DMS53 treated with DMSO at 0.1 percent for 48 hours (cell line): ENCODE measurements around the gene SLC27A2.

Experiments used
- DNase-seq: peaks from one replicate; lab custom pipeline; 2025; ENCODE audit not compliant: unreplicated experiment; lab: John Stamatoyannopoulos, UW

Gene SLC27A2

DNA sequence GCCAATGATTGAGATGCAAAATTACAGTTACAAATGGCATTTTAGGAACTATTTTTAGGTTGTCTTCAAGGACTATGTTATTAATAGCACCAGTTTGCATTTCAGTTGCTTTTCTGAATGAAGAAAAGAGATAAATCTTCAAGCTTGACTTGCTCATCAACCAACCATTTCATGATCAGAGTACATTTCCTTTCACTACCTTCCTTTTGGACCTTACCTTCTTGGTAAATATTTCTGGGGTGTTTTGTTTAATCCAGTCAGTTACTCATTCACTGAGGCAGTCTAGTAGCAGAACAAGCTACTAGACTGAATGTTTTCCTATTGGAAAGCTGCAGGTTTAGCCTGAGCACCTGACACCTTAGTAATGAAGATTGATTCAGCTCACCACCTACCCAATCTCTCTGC is 8.2 kb downstream of the SLC27A2 start:
- DNase-seq: no peak

DNA sequence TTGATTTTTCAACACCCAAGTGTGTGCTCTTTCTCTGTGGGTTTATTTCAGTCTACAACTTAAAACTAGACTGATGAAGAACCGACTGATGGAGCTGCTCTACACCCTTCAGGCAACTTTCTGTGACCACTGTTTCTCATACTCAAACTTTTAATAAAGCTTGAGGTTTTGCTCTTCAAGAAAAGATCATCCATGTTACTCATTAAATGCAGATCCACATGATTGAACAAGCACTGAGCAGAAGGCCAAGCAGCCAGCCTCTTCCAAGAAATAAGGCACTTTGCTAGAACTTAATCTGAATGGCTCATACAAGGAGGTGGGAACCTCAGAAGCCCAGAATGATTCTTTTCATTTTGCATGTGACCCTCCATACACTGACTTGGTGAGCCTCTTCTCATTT is 8.7 kb downstream of the SLC27A2 start:
- no peak for DNase-seq

DNA sequence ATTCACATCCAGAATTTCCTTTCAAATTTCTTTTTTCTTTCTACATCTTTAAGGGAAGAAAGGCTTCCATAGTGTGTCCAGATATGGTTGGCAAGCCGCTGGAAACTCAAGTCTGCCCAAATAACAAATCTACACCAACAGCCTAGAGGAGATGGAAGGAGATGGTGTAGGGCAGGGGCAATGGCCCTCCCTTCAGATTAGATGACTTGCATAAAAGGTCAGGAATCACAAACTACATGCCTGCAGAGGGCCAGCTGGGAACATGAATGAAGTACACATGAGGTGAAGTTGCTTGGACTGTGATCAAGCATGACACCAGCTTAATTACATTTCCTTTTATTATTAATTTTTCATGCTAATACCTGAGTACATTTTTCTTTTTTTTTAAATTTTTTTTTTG is 10.2 kb downstream of the SLC27A2 start:
- DNase-seq: no peak

- no peak for DNase-seq
Measured at GRCh38 chr15:50192926-50193620, 11.1 kb downstream of the SLC27A2 start.

DNA sequence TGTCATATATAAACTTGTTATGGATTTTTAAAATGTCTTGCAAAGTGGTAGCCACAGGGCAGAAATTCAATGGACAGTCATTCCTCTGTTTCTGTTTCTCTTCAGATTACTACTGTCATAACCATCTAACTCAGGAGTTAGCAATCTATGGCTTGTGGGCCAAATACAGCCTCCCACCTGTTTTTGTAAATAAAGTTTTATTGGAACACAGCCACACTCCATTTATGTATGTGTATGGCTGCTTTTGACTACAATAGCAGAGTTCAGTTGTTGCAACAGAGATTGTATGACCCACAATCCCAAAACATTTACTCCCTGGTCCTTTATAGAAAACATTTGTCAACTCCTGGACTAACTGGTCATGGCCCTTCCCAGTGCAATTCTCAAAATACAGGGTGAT is 20.0 kb downstream of the SLC27A2 start:
- no peak for DNase-seq

DNA sequence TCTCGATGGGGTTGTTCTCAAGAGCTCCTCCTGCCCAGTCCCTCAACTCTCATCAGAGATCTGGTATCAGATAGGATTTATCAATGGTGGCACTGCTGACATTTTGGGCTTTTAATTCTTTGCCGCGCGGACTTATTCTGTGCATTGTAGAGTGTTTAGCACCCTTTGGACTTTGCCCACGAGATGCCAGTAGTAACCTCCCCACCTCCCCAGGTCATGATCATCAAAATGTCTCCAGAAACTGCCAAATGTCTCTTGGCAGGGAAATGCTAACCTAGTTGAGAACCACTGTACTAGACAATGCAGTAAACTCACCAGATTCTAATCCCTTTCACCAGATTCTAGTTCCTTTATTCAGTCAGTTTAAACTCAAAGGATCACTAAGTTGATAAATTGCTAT is 24.0 kb downstream of the SLC27A2 start:
- no peak for DNase-seq

DNA sequence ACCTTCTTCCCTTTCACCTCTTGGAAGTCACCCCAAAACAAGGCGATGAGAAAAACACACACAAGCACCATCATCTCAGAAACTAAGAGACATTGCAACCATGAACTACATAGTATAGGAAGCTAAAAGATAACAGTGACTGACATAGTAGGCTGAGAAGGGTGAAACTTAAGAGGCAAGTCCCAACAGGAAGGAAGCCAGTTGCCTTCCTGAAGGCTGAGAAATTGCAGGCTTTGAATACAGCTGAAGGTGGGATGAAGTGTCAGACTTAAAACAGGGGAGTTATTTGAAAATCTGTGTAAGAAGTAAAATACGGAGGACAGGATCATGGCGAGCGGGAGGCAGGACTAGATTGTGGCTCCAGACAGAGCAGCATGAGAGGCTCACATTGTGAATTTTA is 27.8 kb downstream of the SLC27A2 start:
- DNase-seq: peak; percentile 9

GRCh38 chr15:50210462-50211157 is 28.6 kb downstream of the SLC27A2 start:
- DNase-seq: peak; percentile 11

GRCh38 chr15:50218291-50218690 is 36.3 kb downstream of the SLC27A2 start:
- DNase-seq: no peak

DNA sequence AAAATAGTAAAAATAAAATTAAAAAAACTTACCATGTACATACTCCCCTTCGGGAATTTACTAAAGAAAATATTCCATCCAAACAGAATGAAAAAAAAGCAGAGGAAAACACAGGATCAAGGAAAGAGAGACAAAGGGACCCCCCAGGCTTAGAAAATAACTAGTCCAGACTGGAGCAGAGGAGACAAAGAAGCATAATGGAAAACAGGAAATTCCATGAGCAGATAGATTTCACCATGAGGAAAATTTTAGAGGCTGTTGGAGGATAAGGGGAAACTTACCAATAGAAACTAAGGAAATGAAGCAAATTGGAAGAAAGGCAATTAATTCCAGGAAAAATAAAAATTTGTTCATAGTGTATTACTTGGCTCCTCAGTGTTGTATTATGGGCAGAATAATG is 36.7 kb downstream of the SLC27A2 start:
- DNase-seq: no peak

DNA sequence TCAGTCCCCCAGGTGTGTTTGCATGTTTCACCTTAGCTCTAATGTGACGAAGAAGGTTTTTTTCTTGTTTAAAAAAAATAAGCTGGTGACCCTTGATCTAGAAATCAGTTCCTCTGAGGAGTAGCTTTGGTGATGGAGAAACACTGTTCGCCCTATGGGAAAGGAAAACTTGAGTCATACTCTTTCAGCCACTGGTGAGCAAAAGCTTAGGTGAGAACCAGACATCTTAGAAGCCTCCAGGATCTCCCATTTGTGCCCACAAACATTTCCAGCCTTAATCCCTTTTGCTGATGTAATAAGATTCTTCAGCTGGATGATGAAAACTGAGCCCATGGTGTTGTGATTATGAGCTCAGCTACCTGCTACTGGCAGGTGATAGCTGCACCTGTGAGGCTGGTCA is 37.8 kb downstream of the SLC27A2 start:
- peak; percentile 19 for DNase-seq

DNA sequence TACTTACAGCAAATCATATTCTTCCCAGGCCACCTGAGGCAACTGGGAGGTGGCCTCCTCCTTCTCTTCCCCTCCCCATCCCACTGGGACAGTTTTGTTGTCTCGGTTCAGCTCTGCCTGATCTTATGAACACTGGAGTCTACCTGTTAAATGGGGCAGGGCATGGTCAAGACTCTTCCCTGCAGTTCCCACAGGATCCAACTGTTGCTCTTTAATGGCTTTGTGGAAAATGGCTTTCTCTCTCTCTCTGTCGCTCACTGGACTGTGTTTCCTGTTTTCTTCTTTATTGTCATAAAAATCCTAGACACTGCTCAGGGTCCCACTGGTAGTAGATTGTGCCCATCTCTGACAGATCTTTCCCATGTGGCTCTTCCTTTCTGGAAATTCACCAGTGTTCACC is 40.2 kb downstream of the SLC27A2 start:
- no peak for DNase-seq

DNA sequence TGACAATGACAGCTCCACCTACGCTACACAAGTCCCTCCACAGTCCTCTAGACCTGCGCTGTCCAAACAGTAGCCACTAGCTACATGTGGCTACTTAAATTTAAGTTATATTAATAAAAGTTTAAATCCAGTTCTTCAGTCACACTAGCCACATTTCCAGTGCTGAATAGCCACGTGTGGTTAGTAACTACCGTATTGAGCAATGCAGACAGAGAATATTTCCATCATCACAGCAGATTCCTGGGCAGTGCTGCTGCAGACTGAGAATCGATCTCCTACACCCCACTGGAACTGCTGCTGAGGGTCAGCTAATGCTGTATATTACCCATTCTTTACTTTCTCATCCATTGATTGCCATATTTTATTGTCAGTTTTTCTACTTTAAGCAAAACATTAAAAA is 42.6 kb downstream of the SLC27A2 start:
- no peak for DNase-seq

GRCh38 chr15:50225057-50225456 is 43.1 kb downstream of the SLC27A2 start:
- DNase-seq: no peak

GRCh38 chr15:50225938-50226337 is 43.9 kb downstream of the SLC27A2 start:
- no peak for DNase-seq

DNA sequence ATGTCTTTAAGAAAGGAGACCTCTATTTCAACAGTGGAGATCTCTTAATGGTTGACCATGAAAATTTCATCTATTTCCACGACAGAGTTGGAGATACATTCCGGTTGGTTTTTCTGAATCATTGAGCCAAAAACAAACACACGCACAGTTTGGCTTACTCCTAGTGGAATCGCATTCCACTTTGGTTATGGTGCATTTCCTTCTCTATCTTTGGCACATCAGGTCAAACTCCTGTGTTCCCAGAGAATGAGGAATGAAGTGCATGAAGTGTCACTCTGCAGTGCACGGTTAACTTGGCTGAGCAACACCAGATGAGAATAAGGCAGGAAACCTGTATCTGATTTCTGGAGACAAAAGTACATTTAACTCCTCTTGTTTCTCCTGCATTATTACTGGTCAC is 45.1 kb downstream of the SLC27A2 start:
- no peak for DNase-seq

- DNase-seq: no peak
Measured at GRCh38 chr15:50228866-50229265, 46.9 kb downstream of the SLC27A2 start.

GRCh38 chr15:50229336-50229735 is 47.3 kb downstream of the SLC27A2 start:
- DNase-seq: no peak

- DNase-seq: no peak
Measured at GRCh38 chr15:50231761-50232160, 49.8 kb downstream of the SLC27A2 start.

- no peak for DNase-seq
Measured at GRCh38 chr15:50232791-50233190, 50.8 kb downstream of the SLC27A2 start.

GRCh38 chr15:50233192-50233736 is 51.3 kb downstream of the SLC27A2 start:
- DNase-seq: no peak

- DNase-seq: no peak
Measured at GRCh38 chr15:50234764-50235163, 52.8 kb downstream of the SLC27A2 start.

- DNase-seq: no peak
Measured at GRCh38 chr15:50235794-50236193, 53.8 kb downstream of the SLC27A2 start.
